H9 (cell line): Measurements from ENCODE around the gene ITPK1. TPM values are rescaled to one million over a fixed set of nuclear protein-coding genes. Genes with fewer than 3 reads are reported as not detected.

Experiments used
- DNase-seq: peaks from one replicate; pipeline ENCODE4 v3.0.0-alpha.2; 2017
- H2AFZ ChIP-seq: one replicate; pipeline ENCODE4 v1.6.1; 2013; ENCODE audit warnings: mild to moderate bottlenecking, low read length, control low read depth, moderate library complexity
- H2AK5ac ChIP-seq: 2 replicates; pipeline ENCODE4 v1.6.1; 2013; ENCODE audit warnings: low read length, control low read depth, mixed read lengths; ENCODE audit not compliant: insufficient read length
- H2BK120ac ChIP-seq: one replicate; pipeline ENCODE4 v1.6.1; 2013; ENCODE audit warnings: low read depth, mild to moderate bottlenecking, low read length, control low read depth, inconsistent platforms; ENCODE audit not compliant: poor library complexity, severe bottlenecking
- H2BK12ac ChIP-seq: 2 replicates; pipeline ENCODE4 v1.6.1; 2013; ENCODE audit warnings: low read length, control low read depth, mixed read lengths, low read depth; ENCODE audit not compliant: insufficient read length
- H2BK15ac ChIP-seq: 2 replicates; pipeline ENCODE4 v1.6.1; 2013; ENCODE audit warnings: low read depth, low read length, control low read depth
- H2BK20ac ChIP-seq: one replicate; pipeline ENCODE4 v1.6.1; 2013; ENCODE audit warnings: low read depth, mild to moderate bottlenecking, low read length, control low read depth, inconsistent platforms; ENCODE audit not compliant: poor library complexity, severe bottlenecking
- H2BK5ac ChIP-seq: 2 replicates; pipeline ENCODE4 v1.6.1; 2013; ENCODE audit warnings: low read length, control low read depth, mixed read lengths; ENCODE audit not compliant: insufficient read length
- H3K14ac ChIP-seq: 2 replicates; pipeline ENCODE4 v1.6.1; 2013; ENCODE audit warnings: low read length, control low read depth; ENCODE audit not compliant: insufficient read depth
- H3K18ac ChIP-seq: 2 replicates; pipeline ENCODE4 v1.6.1; 2013; ENCODE audit warnings: low read depth, mild to moderate bottlenecking, mixed read lengths, low read length, control low read depth; ENCODE audit not compliant: insufficient read length
- H3K23ac ChIP-seq: 2 replicates; pipeline ENCODE4 v1.6.1; 2013; ENCODE audit warnings: low read length, control low read depth, mixed read lengths, low read depth; ENCODE audit not compliant: insufficient read length
- H3K23me2 ChIP-seq: 2 replicates; pipeline ENCODE4 v1.6.1; 2013; ENCODE audit warnings: low read depth, mild to moderate bottlenecking, mixed read lengths, low read length, control low read depth; ENCODE audit not compliant: insufficient read length, poor library complexity, severe bottlenecking
- H3K27ac ChIP-seq: 2 replicates; pipeline ENCODE4 v1.5.1; 2013; ENCODE audit warnings: low read length, control low read depth, mixed read lengths, low read depth; ENCODE audit not compliant: insufficient read length
- H3K27me3 ChIP-seq: 2 replicates; pipeline ENCODE4 v1.6.1; 2013; ENCODE audit warnings: low read length, control low read depth, inconsistent platforms; ENCODE audit not compliant: insufficient read depth
- H3K4ac ChIP-seq: 2 replicates; pipeline ENCODE4 v1.6.1; 2013; ENCODE audit warnings: low read depth, mild to moderate bottlenecking, control low read depth, inconsistent platforms, low read length, moderate library complexity
- H3K4me1 ChIP-seq: 2 replicates; pipeline ENCODE4 v1.6.1; 2013; ENCODE audit warnings: low read length, control low read depth, inconsistent platforms; ENCODE audit not compliant: insufficient read depth
- H3K4me2 ChIP-seq: 2 replicates; pipeline ENCODE4 v1.6.1; 2013; ENCODE audit warnings: low read length, control low read depth, mixed read lengths; ENCODE audit not compliant: insufficient read length, insufficient read depth
- H3K56ac ChIP-seq: 2 replicates; pipeline ENCODE4 v1.6.1; 2013; ENCODE audit warnings: low read depth, mild to moderate bottlenecking, mixed read lengths, low read length, control low read depth; ENCODE audit not compliant: insufficient read length
- H3K79me1 ChIP-seq: 2 replicates; pipeline ENCODE4 v1.6.1; 2013; ENCODE audit warnings: low read depth, mild to moderate bottlenecking, moderate library complexity, low read length, control low read depth, inconsistent platforms; ENCODE audit not compliant: insufficient read depth, poor library complexity, severe bottlenecking
- H3K79me2 ChIP-seq: 2 replicates; pipeline ENCODE4 v1.6.1; 2013; ENCODE audit warnings: low read length, control low read depth, inconsistent platforms; ENCODE audit not compliant: insufficient read depth
- H3K9ac ChIP-seq: 2 replicates; pipeline ENCODE4 v1.6.1; 2013; ENCODE audit warnings: low read length, control low read depth, mixed read lengths; ENCODE audit not compliant: insufficient read length; ENCODE audit errors: extremely low read depth
- H3K9me3 ChIP-seq: one replicate; pipeline ENCODE4 v1.6.1; 2013; ENCODE audit warnings: low read depth, low read length, inconsistent platforms; ENCODE audit not compliant: control insufficient read depth
- H3T11ph ChIP-seq: one replicate; pipeline ENCODE4 v1.6.1; 2013; ENCODE audit warnings: mild to moderate bottlenecking, low read length, control low read depth, inconsistent platforms
- H4K20me1 ChIP-seq: one replicate; pipeline ENCODE4 v1.6.1; 2013; ENCODE audit not compliant: control insufficient read depth, insufficient read length, insufficient read depth
- H4K5ac ChIP-seq: 2 replicates; pipeline ENCODE4 v1.6.1; 2013; ENCODE audit warnings: low read depth, mild to moderate bottlenecking, mixed read lengths, low read length, control low read depth; ENCODE audit not compliant: insufficient read length
- H4K8ac ChIP-seq: replicated peaks from 2 replicates; pipeline ENCODE4 v1.6.1; 2013; ENCODE audit warnings: low read length, control low read depth, mixed read lengths, low read depth; ENCODE audit not compliant: insufficient read length
- H4K91ac ChIP-seq: 2 replicates; pipeline ENCODE4 v1.6.1; 2013; ENCODE audit warnings: low read depth, mild to moderate bottlenecking, moderate library complexity, mixed read lengths, low read length, control low read depth; ENCODE audit not compliant: insufficient read length
- H3K27ac Mint-ChIP-seq, 3 experiments: 2 replicates in 2 of 3; 3 replicates in 1 of 3; pipeline ENCODE4 v1.8.0; 2020 to 2021; ENCODE audit warnings: mixed read lengths in 3 of 3, mild to moderate bottlenecking in 1 of 3, moderate library complexity in 1 of 3
- H3K27me3 Mint-ChIP-seq: 2 replicates; pipeline ENCODE4 v1.8.0; 2021; ENCODE audit warnings: low read depth, mild to moderate bottlenecking, moderate library complexity, mixed read lengths
- H3K36me3 Mint-ChIP-seq, 3 experiments: 2 replicates in 2 of 3; 3 replicates in 1 of 3; pipeline ENCODE4 v1.8.0; 2020 to 2021; ENCODE audit warnings: low read depth in 3 of 3, mixed read lengths in 3 of 3; ENCODE audit not compliant: insufficient read depth in 1 of 3
- H3K4me1 Mint-ChIP-seq, 2 experiments: 2 replicates each; pipeline ENCODE4 v1.8.0; 2020; ENCODE audit warnings: mixed read lengths in 2 of 2
- H3K4me3 Mint-ChIP-seq, 2 experiments: 2 replicates in 1 of 2; 3 replicates in 1 of 2; pipeline ENCODE4 v1.8.0; 2020 to 2021; ENCODE audit warnings: mild to moderate bottlenecking in 2 of 2, mixed read lengths in 2 of 2, moderate library complexity in 1 of 2
- H3K9me3 Mint-ChIP-seq, 2 experiments: 2 replicates in 1 of 2; 3 replicates in 1 of 2; pipeline ENCODE4 v1.8.0; 2020; ENCODE audit warnings: mild to moderate bottlenecking in 2 of 2, mixed read lengths in 2 of 2, moderate library complexity in 1 of 2
- WGBS: extraction: QIAGEN DNeasy Blood & Tissue Kit; methylation state at CpG from one replicate; pipeline ENCODE4 v1.1.7; 2013; ENCODE audit warnings: missing lambda C conversion rate, low lambda C conversion rate, mixed read lengths; ENCODE audit not compliant: insufficient read length; ENCODE audit errors: extremely low coverage; 5-methylcytosine and 5-hydroxymethylcytosine counted together
- total RNA-seq: library from RNA; stranded (reverse); gene quantifications from 2 replicates; pipeline ENCODE4 v1.2.1, GENCODE V29; 2021
- TF ChIP-seq, protein P1 (sequence below): fragments of 200-600 bp; sonication (generic); conservative IDR thresholded peaks from 3 replicates; pipeline ENCODE4 v1.8.0; 2021; ENCODE audit warnings: antibody characterized with exemption, mild to moderate bottlenecking

Gene ITPK1
- total RNA-seq, 1 experiment from 2014 or later: 92.7 TPM

DNA sequence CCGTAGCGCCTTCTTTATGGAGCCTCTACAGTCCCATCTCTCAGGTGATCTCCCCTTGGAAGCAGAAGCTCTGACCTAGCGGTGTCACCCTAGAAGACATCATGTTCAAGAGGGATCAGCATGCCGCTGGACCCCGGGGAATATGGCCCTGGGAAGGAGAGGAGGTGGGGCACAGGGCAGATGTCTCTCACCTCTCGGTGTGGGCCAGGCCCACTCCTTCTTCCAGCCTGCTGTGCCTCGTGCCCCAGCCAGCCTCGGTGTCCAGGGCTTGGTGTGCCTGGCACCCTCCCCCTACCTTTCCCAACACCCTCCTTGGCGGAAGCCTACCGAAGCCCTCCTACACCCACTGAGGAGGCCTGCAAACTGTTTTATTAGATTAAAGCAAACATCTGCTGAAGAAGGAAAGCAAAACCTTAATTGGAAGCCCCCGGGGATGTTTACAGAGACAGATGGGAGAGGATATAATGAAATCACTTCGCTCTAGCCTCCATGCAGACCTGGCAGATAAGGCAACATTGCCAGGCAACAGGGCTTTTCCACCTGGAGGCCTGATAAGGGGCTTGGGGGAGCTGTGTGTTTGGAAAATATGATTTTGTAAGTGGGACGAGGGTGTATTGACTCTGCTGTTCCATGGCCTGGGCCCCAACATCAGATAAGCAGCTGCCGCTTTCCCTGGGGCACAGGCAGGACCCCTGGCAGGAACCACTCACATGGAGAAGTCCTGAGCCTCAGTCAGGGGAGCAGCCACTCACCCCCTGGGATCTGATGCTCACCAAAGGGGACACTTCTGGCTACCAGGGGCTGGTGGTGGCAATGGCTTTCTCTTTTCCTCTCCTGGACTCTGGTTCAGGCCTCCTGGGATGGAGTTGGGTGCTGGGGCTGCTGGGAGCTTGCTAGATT lies 198.4 kb downstream of the ITPK1 start:
- Histone ChIP-seq H2BK15ac (no peak overlapping the region), H4K91ac (no peak overlapping the region), H2BK5ac (no peak overlapping the region), H3K23ac (no peak overlapping the region), H4K5ac (no peak overlapping the region), H4K8ac (no peak overlapping the region), H3K27me3 (no peaks in the 10 kb centered on the region; the same call in 1 of the 2 replicates), H4K20me1 (no peaks in the 10 kb centered on the region), H3K23me2 (no peaks in the 10 kb centered on the region), H2BK12ac (no peak overlapping the region), H2AFZ (no peak overlapping the region), H2BK120ac (no peak overlapping the region), H3K79me2 (no peaks in the 10 kb centered on the region), H3K79me1 (no peaks in the 10 kb centered on the region), H2AK5ac (no peak overlapping the region), H3T11ph (no peak overlapping the region), H3K9me3 (peaks cover 4% of the 10 kb centered on the region), H2BK20ac (no peak overlapping the region), H3K4ac (no peak overlapping the region), H3K27ac (no peak overlapping the region), H3K9ac (no peak overlapping the region), H3K56ac (no peak overlapping the region), H3K4me1 (no peaks in the 10 kb centered on the region), H3K18ac (no peak overlapping the region), H3K4me2 (no peak overlapping the region), H3K14ac (no peak overlapping the region)
- H3K4me3 Mint-ChIP-seq: no peak overlapping the region
- H3K27me3 Mint-ChIP-seq: peaks cover 76% of the 10 kb centered on the region
- TF ChIP-seq, protein P1, sequence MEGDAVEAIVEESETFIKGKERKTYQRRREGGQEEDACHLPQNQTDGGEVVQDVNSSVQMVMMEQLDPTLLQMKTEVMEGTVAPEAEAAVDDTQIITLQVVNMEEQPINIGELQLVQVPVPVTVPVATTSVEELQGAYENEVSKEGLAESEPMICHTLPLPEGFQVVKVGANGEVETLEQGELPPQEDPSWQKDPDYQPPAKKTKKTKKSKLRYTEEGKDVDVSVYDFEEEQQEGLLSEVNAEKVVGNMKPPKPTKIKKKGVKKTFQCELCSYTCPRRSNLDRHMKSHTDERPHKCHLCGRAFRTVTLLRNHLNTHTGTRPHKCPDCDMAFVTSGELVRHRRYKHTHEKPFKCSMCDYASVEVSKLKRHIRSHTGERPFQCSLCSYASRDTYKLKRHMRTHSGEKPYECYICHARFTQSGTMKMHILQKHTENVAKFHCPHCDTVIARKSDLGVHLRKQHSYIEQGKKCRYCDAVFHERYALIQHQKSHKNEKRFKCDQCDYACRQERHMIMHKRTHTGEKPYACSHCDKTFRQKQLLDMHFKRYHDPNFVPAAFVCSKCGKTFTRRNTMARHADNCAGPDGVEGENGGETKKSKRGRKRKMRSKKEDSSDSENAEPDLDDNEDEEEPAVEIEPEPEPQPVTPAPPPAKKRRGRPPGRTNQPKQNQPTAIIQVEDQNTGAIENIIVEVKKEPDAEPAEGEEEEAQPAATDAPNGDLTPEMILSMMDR: no peak
- WGBS: no CpG with 5 or more reads among the region's 14 CpGs
- no peak for DNase-seq
- peaks cover 1 to 4% of the 10 kb centered on the region in 2 experiments for H3K4me1 Mint-ChIP-seq
- no peaks in the 10 kb centered on the region for H3K36me3 Mint-ChIP-seq
- peaks cover 3 to 9% of the 10 kb centered on the region in 2 experiments; a peak in 4 of 5 replicates for H3K9me3 Mint-ChIP-seq
- no peak overlapping the region for H3K27ac Mint-ChIP-seq
